ENCODE results near the gene STC2.

Gene STC2

GRCh38 chr5:173330338-173331206, 2.4 kb upstream of the STC2 start:
- in situ Hi-C loops (cut with HindIII; ENCODE audit: low pct_ligation_motif_present, low pct_unique_long_range_greater_than_20kb, low sequenced_read_pairs) = no loop called here
- no peak for DNase-seq

- no peak for DNase-seq
- in situ Hi-C loops (cut with HindIII; ENCODE audit: low pct_ligation_motif_present, low pct_unique_long_range_greater_than_20kb, low sequenced_read_pairs) = no loop called here
These were observed 1.5 kb upstream of the STC2 start for GRCh38 chr5:173329491-173330337.

- DNase-seq = peak; percentile 44
- in situ Hi-C loops (cut with HindIII; ENCODE audit: low pct_ligation_motif_present, low pct_unique_long_range_greater_than_20kb, low sequenced_read_pairs) = no loop called here
These were observed 753 bp upstream of the STC2 start for GRCh38 chr5:173328844-173329490.

- in situ Hi-C loops (cut with HindIII; ENCODE audit: low pct_ligation_motif_present, low pct_unique_long_range_greater_than_20kb, low sequenced_read_pairs) = no loop called here
- peak; percentile 31 for DNase-seq
These were observed 898 bp downstream of the STC2 start for GRCh38 chr5:173327084-173327947.

- in situ Hi-C loops (cut with HindIII; ENCODE audit: low pct_ligation_motif_present, low pct_unique_long_range_greater_than_20kb, low sequenced_read_pairs) = no loop called here
- DNase-seq = peak; percentile 87
These were observed 1.7 kb downstream of the STC2 start for GRCh38 chr5:173326501-173326960.

- no peak for DNase-seq
These were observed 3.0 kb downstream of the STC2 start for GRCh38 chr5:173325091-173325698.

GRCh38 chr5:173324115-173325001, 3.9 kb downstream of the STC2 start:
- in situ Hi-C loops (cut with HindIII; ENCODE audit: low pct_ligation_motif_present, low pct_unique_long_range_greater_than_20kb, low sequenced_read_pairs) = no loop called here
- DNase-seq = no peak

More at GRCh38 chr5:173325091-173325698, 3.0 kb downstream of the STC2 start:
- in situ Hi-C loops (cut with HindIII; ENCODE audit: low pct_ligation_motif_present, low pct_unique_long_range_greater_than_20kb, low sequenced_read_pairs) = no loop called here

- no peak for DNase-seq
- in situ Hi-C loops (cut with HindIII; ENCODE audit: low pct_ligation_motif_present, low pct_unique_long_range_greater_than_20kb, low sequenced_read_pairs) = no loop called here
These were observed 4.5 kb downstream of the STC2 start for GRCh38 chr5:173323799-173324114.

GRCh38 chr5:173323106-173323798, 5.0 kb downstream of the STC2 start:
- DNase-seq = no peak
- in situ Hi-C loops (cut with HindIII; ENCODE audit: low pct_ligation_motif_present, low pct_unique_long_range_greater_than_20kb, low sequenced_read_pairs) = no loop called here

- no peak for DNase-seq
- in situ Hi-C loops (cut with HindIII; ENCODE audit: low pct_ligation_motif_present, low pct_unique_long_range_greater_than_20kb, low sequenced_read_pairs) = no loop called here
These were observed 6.3 kb downstream of the STC2 start for GRCh38 chr5:173321886-173322285.

GRCh38 chr5:173320259-173320658, 8.0 kb downstream of the STC2 start:
- DNase-seq = no peak
- in situ Hi-C loops (cut with HindIII; ENCODE audit: low pct_ligation_motif_present, low pct_unique_long_range_greater_than_20kb, low sequenced_read_pairs) = no loop called here

GRCh38 chr5:173319646-173320045, 8.6 kb downstream of the STC2 start:
- no peak for DNase-seq
- in situ Hi-C loops (cut with HindIII; ENCODE audit: low pct_ligation_motif_present, low pct_unique_long_range_greater_than_20kb, low sequenced_read_pairs) = no loop called here

- no peak for DNase-seq
- in situ Hi-C loops (cut with HindIII; ENCODE audit: low pct_ligation_motif_present, low pct_unique_long_range_greater_than_20kb, low sequenced_read_pairs) = no loop called here
These were observed 9.2 kb downstream of the STC2 start for GRCh38 chr5:173318881-173319620.

GRCh38 chr5:173318330-173318729, 9.9 kb downstream of the STC2 start:
- in situ Hi-C loops (cut with HindIII; ENCODE audit: low pct_ligation_motif_present, low pct_unique_long_range_greater_than_20kb, low sequenced_read_pairs) = no loop called here
- no peak for DNase-seq

GRCh38 chr5:173317852-173318251, 10.4 kb downstream of the STC2 start:
- in situ Hi-C loops (cut with HindIII; ENCODE audit: low pct_ligation_motif_present, low pct_unique_long_range_greater_than_20kb, low sequenced_read_pairs) = no loop called here
- DNase-seq = no peak

All from ACHN (cell line).